H9 (cell line): Measurements from ENCODE around the gene SLC25A25. TPM values are rescaled to one million over a fixed set of nuclear protein-coding genes. Genes with fewer than 3 reads are reported as not detected.
A peak's percentile ranks its signal among the peaks of the same experiment; 100 is the strongest.

ENCODE experiments used
- DNase-seq: peaks from one replicate; pipeline ENCODE4 v3.0.0-alpha.2; 2017
- H2AFZ ChIP-seq: one replicate; pipeline ENCODE4 v1.6.1; 2013; ENCODE audit warnings: mild to moderate bottlenecking, low read length, control low read depth, moderate library complexity
- H2AK5ac ChIP-seq: 2 replicates; pipeline ENCODE4 v1.6.1; 2013; ENCODE audit warnings: low read length, control low read depth, mixed read lengths; ENCODE audit not compliant: insufficient read length
- H2BK120ac ChIP-seq: one replicate; pipeline ENCODE4 v1.6.1; 2013; ENCODE audit warnings: low read depth, mild to moderate bottlenecking, low read length, control low read depth, inconsistent platforms; ENCODE audit not compliant: poor library complexity, severe bottlenecking
- H2BK12ac ChIP-seq: 2 replicates; pipeline ENCODE4 v1.6.1; 2013; ENCODE audit warnings: low read length, control low read depth, mixed read lengths, low read depth; ENCODE audit not compliant: insufficient read length
- H2BK15ac ChIP-seq: 2 replicates; pipeline ENCODE4 v1.6.1; 2013; ENCODE audit warnings: low read depth, low read length, control low read depth
- H2BK20ac ChIP-seq: one replicate; pipeline ENCODE4 v1.6.1; 2013; ENCODE audit warnings: low read depth, mild to moderate bottlenecking, low read length, control low read depth, inconsistent platforms; ENCODE audit not compliant: poor library complexity, severe bottlenecking
- H2BK5ac ChIP-seq: 2 replicates; pipeline ENCODE4 v1.6.1; 2013; ENCODE audit warnings: low read length, control low read depth, mixed read lengths; ENCODE audit not compliant: insufficient read length
- H3K14ac ChIP-seq: 2 replicates; pipeline ENCODE4 v1.6.1; 2013; ENCODE audit warnings: low read length, control low read depth; ENCODE audit not compliant: insufficient read depth
- H3K18ac ChIP-seq: 2 replicates; pipeline ENCODE4 v1.6.1; 2013; ENCODE audit warnings: low read depth, mild to moderate bottlenecking, mixed read lengths, low read length, control low read depth; ENCODE audit not compliant: insufficient read length
- H3K23ac ChIP-seq: 2 replicates; pipeline ENCODE4 v1.6.1; 2013; ENCODE audit warnings: low read length, control low read depth, mixed read lengths, low read depth; ENCODE audit not compliant: insufficient read length
- H3K23me2 ChIP-seq: 2 replicates; pipeline ENCODE4 v1.6.1; 2013; ENCODE audit warnings: low read depth, mild to moderate bottlenecking, mixed read lengths, low read length, control low read depth; ENCODE audit not compliant: insufficient read length, poor library complexity, severe bottlenecking
- H3K27ac ChIP-seq: 2 replicates; pipeline ENCODE4 v1.5.1; 2013; ENCODE audit warnings: low read length, control low read depth, mixed read lengths, low read depth; ENCODE audit not compliant: insufficient read length
- H3K27me3 ChIP-seq: 2 replicates; pipeline ENCODE4 v1.6.1; 2013; ENCODE audit warnings: low read length, control low read depth, inconsistent platforms; ENCODE audit not compliant: insufficient read depth
- H3K4ac ChIP-seq: 2 replicates; pipeline ENCODE4 v1.6.1; 2013; ENCODE audit warnings: low read depth, mild to moderate bottlenecking, control low read depth, inconsistent platforms, low read length, moderate library complexity
- H3K4me1 ChIP-seq: 2 replicates; pipeline ENCODE4 v1.6.1; 2013; ENCODE audit warnings: low read length, control low read depth, inconsistent platforms; ENCODE audit not compliant: insufficient read depth
- H3K4me2 ChIP-seq: 2 replicates; pipeline ENCODE4 v1.6.1; 2013; ENCODE audit warnings: low read length, control low read depth, mixed read lengths; ENCODE audit not compliant: insufficient read length, insufficient read depth
- H3K56ac ChIP-seq: 2 replicates; pipeline ENCODE4 v1.6.1; 2013; ENCODE audit warnings: low read depth, mild to moderate bottlenecking, mixed read lengths, low read length, control low read depth; ENCODE audit not compliant: insufficient read length
- H3K79me1 ChIP-seq: 2 replicates; pipeline ENCODE4 v1.6.1; 2013; ENCODE audit warnings: low read depth, mild to moderate bottlenecking, moderate library complexity, low read length, control low read depth, inconsistent platforms; ENCODE audit not compliant: insufficient read depth, poor library complexity, severe bottlenecking
- H3K79me2 ChIP-seq: 2 replicates; pipeline ENCODE4 v1.6.1; 2013; ENCODE audit warnings: low read length, control low read depth, inconsistent platforms; ENCODE audit not compliant: insufficient read depth
- H3K9ac ChIP-seq: 2 replicates; pipeline ENCODE4 v1.6.1; 2013; ENCODE audit warnings: low read length, control low read depth, mixed read lengths; ENCODE audit not compliant: insufficient read length; ENCODE audit errors: extremely low read depth
- H3K9me3 ChIP-seq: one replicate; pipeline ENCODE4 v1.6.1; 2013; ENCODE audit warnings: low read depth, low read length, inconsistent platforms; ENCODE audit not compliant: control insufficient read depth
- H3T11ph ChIP-seq: one replicate; pipeline ENCODE4 v1.6.1; 2013; ENCODE audit warnings: mild to moderate bottlenecking, low read length, control low read depth, inconsistent platforms
- H4K20me1 ChIP-seq: one replicate; pipeline ENCODE4 v1.6.1; 2013; ENCODE audit not compliant: control insufficient read depth, insufficient read length, insufficient read depth
- H4K5ac ChIP-seq: 2 replicates; pipeline ENCODE4 v1.6.1; 2013; ENCODE audit warnings: low read depth, mild to moderate bottlenecking, mixed read lengths, low read length, control low read depth; ENCODE audit not compliant: insufficient read length
- H4K8ac ChIP-seq: replicated peaks from 2 replicates; pipeline ENCODE4 v1.6.1; 2013; ENCODE audit warnings: low read length, control low read depth, mixed read lengths, low read depth; ENCODE audit not compliant: insufficient read length
- H4K91ac ChIP-seq: 2 replicates; pipeline ENCODE4 v1.6.1; 2013; ENCODE audit warnings: low read depth, mild to moderate bottlenecking, moderate library complexity, mixed read lengths, low read length, control low read depth; ENCODE audit not compliant: insufficient read length
- H3K27ac Mint-ChIP-seq, 3 experiments: 2 replicates in 2 of 3; 3 replicates in 1 of 3; pipeline ENCODE4 v1.8.0; 2020 to 2021; ENCODE audit warnings: mixed read lengths in 3 of 3, mild to moderate bottlenecking in 1 of 3, moderate library complexity in 1 of 3
- H3K27me3 Mint-ChIP-seq: 2 replicates; pipeline ENCODE4 v1.8.0; 2021; ENCODE audit warnings: low read depth, mild to moderate bottlenecking, moderate library complexity, mixed read lengths
- H3K36me3 Mint-ChIP-seq, 3 experiments: 2 replicates in 2 of 3; 3 replicates in 1 of 3; pipeline ENCODE4 v1.8.0; 2020 to 2021; ENCODE audit warnings: low read depth in 3 of 3, mixed read lengths in 3 of 3; ENCODE audit not compliant: insufficient read depth in 1 of 3
- H3K4me1 Mint-ChIP-seq, 2 experiments: 2 replicates each; pipeline ENCODE4 v1.8.0; 2020; ENCODE audit warnings: mixed read lengths in 2 of 2
- H3K4me3 Mint-ChIP-seq, 2 experiments: 2 replicates in 1 of 2; 3 replicates in 1 of 2; pipeline ENCODE4 v1.8.0; 2020 to 2021; ENCODE audit warnings: mild to moderate bottlenecking in 2 of 2, mixed read lengths in 2 of 2, moderate library complexity in 1 of 2
- H3K9me3 Mint-ChIP-seq, 2 experiments: 2 replicates in 1 of 2; 3 replicates in 1 of 2; pipeline ENCODE4 v1.8.0; 2020; ENCODE audit warnings: mild to moderate bottlenecking in 2 of 2, mixed read lengths in 2 of 2, moderate library complexity in 1 of 2
- CTCF ChIP-seq: fragments of 200-600 bp; sonication (generic); conservative IDR thresholded peaks from 3 replicates; pipeline ENCODE4 v1.8.0; 2021; ENCODE audit warnings: antibody characterized with exemption, mild to moderate bottlenecking
- WGBS: extraction: QIAGEN DNeasy Blood & Tissue Kit; methylation state at CpG from one replicate; pipeline ENCODE4 v1.1.7; 2013; ENCODE audit warnings: missing lambda C conversion rate, low lambda C conversion rate, mixed read lengths; ENCODE audit not compliant: insufficient read length; ENCODE audit errors: extremely low coverage; 5-methylcytosine and 5-hydroxymethylcytosine counted together
- total RNA-seq: library from RNA; stranded (reverse); gene quantifications from 2 replicates; pipeline ENCODE4 v1.2.1, GENCODE V29; 2021

Gene SLC25A25
- total RNA-seq, 1 experiment from 2014 or later = 16.9 TPM

DNA sequence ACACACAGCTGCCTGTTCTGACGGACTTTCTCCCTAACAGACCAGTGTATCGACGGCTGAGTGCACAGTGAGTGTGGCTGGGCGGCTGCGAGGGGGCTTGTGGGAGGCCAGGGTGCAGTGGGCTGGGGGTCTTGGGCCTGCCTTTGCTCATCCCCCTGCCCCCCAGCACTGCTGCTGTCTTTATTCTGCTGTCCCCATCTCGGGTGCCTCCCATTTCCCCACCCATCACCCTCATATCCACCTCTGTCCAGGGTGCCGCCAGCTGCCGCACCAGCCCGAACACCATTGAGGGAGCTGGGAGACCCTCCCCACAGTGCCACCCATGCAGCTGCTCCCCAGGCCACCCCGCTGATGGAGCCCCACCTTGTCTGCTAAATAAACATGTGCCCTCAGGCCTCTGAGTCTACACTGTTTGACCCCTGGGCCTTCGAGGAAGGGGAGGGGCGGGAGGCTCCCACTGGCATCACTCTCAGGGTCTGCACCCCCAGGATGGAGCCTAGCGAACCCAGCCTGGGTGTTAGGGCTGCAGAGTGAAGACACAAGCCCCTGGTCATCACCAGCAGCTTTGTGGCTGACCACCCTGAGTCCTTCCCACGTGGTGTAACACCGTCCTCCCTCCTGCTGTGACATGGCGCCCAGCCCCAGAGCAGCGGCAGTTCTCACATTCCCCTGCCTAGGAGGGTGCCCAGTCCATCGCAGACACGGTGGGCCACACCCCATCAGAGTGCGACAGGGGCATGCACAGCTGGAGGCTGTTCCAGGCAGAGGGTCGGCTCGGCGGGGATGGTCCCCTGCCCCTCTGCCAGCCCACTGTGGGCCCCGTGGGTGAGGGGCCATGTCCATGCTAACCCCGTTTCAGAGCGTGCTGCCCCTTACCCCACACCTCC is 85.3 kb downstream of the SLC25A25 start:
- peak; percentile 26 for DNase-seq
- Histone ChIP-seq H3K56ac (no peak overlapping the region), H3K4me1 (no peaks in the 10 kb centered on the region), H4K5ac (no peak overlapping the region), H3K79me1 (no peaks in the 10 kb centered on the region), H3K4ac (no peak overlapping the region), H4K8ac (no peak overlapping the region), H2BK120ac (no peak overlapping the region), H2AFZ (no peak overlapping the region), H3K4me2 (no peak overlapping the region), H2BK12ac (no peak overlapping the region), H2BK20ac (no peak overlapping the region), H3K27ac (no peak overlapping the region), H3K14ac (no peak overlapping the region), H3K27me3 (no peaks in the 10 kb centered on the region), H2AK5ac (no peak overlapping the region), H3K9ac (no peak overlapping the region), H4K91ac (no peak overlapping the region), H3K79me2 (no peaks in the 10 kb centered on the region), H4K20me1 (no peaks in the 10 kb centered on the region), H2BK15ac (no peak overlapping the region), H2BK5ac (no peak overlapping the region), H3T11ph (no peak overlapping the region), H3K23me2 (no peaks in the 10 kb centered on the region), H3K18ac (no peak overlapping the region), H3K23ac (no peak overlapping the region), H3K9me3 (no peaks in the 10 kb centered on the region)
- peaks cover 10% of the 10 kb centered on the region for H3K27me3 Mint-ChIP-seq
- no peak overlapping the region; a peak in 1 of 7 replicates for H3K27ac Mint-ChIP-seq
- H3K36me3 Mint-ChIP-seq = no peaks in the 10 kb centered on the region
- no CpG with 5 or more reads among the region's 26 CpGs for WGBS
- H3K4me3 Mint-ChIP-seq = no peak overlapping the region
- TF ChIP-seq CTCF = no peak
- no peaks in the 10 kb centered on the region for H3K9me3 Mint-ChIP-seq
- peaks cover 7 to 15% of the 10 kb centered on the region in 2 experiments for H3K4me1 Mint-ChIP-seq
